Caco-2 (cell line): ENCODE data around the gene PRRX1. TPM values are rescaled to one million over a fixed set of nuclear protein-coding genes. Genes with fewer than 3 reads are reported as not detected.

Source experiments
- BruUV-seq: library from RNA; stranded (reverse); fragments of 400-500 nt; replicated peaks from 2 replicates; lab custom pipeline; 2021; lab: Mats Ljungman, UMichigan
- CTCF ChIA-PET: fragments of 300-600 bp; sonication (Branson Sonifier 250); formaldehyde crosslinking; loops from one replicate; lab custom pipeline; 2022; ENCODE audit warnings: antibody characterized with exemption; lab: Charles Lee
- POLR2A ChIA-PET: fragments of 300-600 bp; sonication (Branson Sonifier 250); formaldehyde crosslinking; loops from one replicate; lab custom pipeline; 2022; ENCODE audit warnings: antibody characterized with exemption; lab: Charles Lee
- DNase-seq, 2 experiments: peaks; one replicate each; pipeline versions ENCODE4 v3.0.0 to v3.0.0-alpha.2; 2020 to 2022
- H3K27me3 ChIP-seq: replicated peaks from 2 replicates; pipeline ENCODE4 v1.6.0; 2011; ENCODE audit warnings: low read length; ENCODE audit not compliant: control insufficient read depth, insufficient read depth
- H3K36me3 ChIP-seq: 2 replicates; pipeline ENCODE4 v1.5.1; 2011; ENCODE audit warnings: low read length; ENCODE audit not compliant: control insufficient read depth, insufficient read depth
- H3K4me1 ChIP-seq: fragments of 250-450 bp; sonication (Bioruptor Pico); 2 replicates; pipeline ENCODE4 v1.5.1; 2020; ENCODE audit warnings: mild to moderate bottlenecking
- H3K4me3 ChIP-seq: 2 replicates; pipeline ENCODE4 v1.5.1; 2011; ENCODE audit warnings: low read depth, mild to moderate bottlenecking, control low read depth, low read length
- H3K9me3 ChIP-seq: fragments of 250-450 bp; sonication (Bioruptor Pico); 2 replicates; pipeline ENCODE4 v1.5.1; 2020; ENCODE audit warnings: mild to moderate bottlenecking, moderate library complexity
- H3K27ac Mint-ChIP-seq: one replicate; pipeline ENCODE4 v1.8.0; 2022; ENCODE audit warnings: mixed read lengths; ENCODE audit not compliant: unreplicated experiment
- H3K27me3 Mint-ChIP-seq: one replicate; pipeline ENCODE4 v1.8.0; 2022; ENCODE audit warnings: mixed read lengths; ENCODE audit not compliant: insufficient read depth, unreplicated experiment
- H3K36me3 Mint-ChIP-seq: one replicate; pipeline ENCODE4 v1.8.0; 2022; ENCODE audit warnings: mild to moderate bottlenecking, mixed read lengths; ENCODE audit not compliant: insufficient read depth, unreplicated experiment
- H3K4me1 Mint-ChIP-seq: one replicate; pipeline ENCODE4 v1.8.0; 2022; ENCODE audit warnings: low read depth, mixed read lengths; ENCODE audit not compliant: unreplicated experiment
- H3K4me3 Mint-ChIP-seq: one replicate; pipeline ENCODE4 v1.8.0; 2022; ENCODE audit warnings: mild to moderate bottlenecking, moderate library complexity, mixed read lengths; ENCODE audit not compliant: unreplicated experiment
- H3K9me3 Mint-ChIP-seq: one replicate; pipeline ENCODE4 v1.8.0; 2022; ENCODE audit warnings: mixed read lengths; ENCODE audit not compliant: unreplicated experiment
- intact Hi-C: fragments of 100-400 bp; cut with micrococcal nuclease; formaldehyde crosslinking; loops from one replicate; pipeline ENCODE4 v1.10.0; 2022; ENCODE audit not compliant: unreplicated experiment
- total RNA-seq: library from RNA; stranded (reverse); gene quantifications from 2 replicates; pipeline ENCODE4 v1.2.3, GENCODE V29; 2022
- TF ChIP-seq, protein P1 (sequence below), 2 experiments: fragments of 200-600 bp in 1 of 2; IDR thresholded peaks; 1 replicate in 1 of 2; 2 replicates in 1 of 2; pipeline versions ENCODE4 v1.5.1 to v1.8.0; 2011 to 2022; ENCODE audit warnings: antibody characterized with exemption in 1 of 2, control low read depth in 1 of 2, inconsistent platforms in 1 of 2, low read depth in 1 of 2, low read length in 1 of 2, mild to moderate bottlenecking in 1 of 2, moderate library complexity in 1 of 2; ENCODE audit not compliant: insufficient read depth in 1 of 2, severe bottlenecking in 1 of 2, unreplicated experiment in 1 of 2

PRRX1 gene
- total RNA-seq, 1 experiment from 2014 or later, result not detected

DNA sequence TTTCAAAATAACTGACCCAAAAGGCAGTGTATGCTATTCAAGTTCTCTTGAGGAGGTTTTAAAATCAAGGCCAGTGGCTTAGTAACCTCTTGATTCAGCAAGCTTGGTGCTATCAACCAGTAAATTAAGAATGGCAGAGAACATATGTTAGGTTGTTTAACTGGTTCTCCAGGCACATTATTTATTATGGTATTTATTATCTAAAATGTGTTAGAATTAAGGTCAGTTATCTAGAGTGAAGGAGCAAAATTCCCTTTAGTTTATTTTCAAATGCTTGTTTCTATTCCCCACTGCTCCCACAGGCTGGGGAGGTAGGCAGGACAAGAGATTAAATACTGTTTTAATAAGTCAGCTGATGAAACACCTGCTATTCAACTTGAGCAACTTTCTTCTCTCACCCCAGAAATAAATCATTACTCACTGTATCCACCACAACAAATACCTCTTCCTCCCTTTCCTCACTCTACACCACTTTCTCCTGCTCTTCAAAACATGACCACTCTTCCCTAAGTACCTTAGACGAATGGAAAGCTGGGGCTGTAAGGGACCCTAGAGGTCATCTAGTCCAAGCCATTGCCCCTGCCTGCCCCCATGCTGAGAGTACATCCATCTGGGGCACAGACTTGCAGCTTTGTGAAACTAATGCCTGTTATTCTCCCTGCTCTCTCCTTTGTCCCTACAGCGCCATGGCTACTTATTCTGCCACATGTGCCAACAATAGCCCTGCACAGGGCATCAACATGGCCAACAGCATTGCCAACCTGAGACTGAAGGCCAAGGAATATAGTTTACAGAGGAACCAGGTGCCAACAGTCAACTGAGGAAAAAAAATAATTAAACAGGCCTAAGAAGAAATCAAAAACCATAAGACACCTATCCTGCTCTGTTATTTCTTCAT lies 71.7 kb downstream of the PRRX1 start:
- ChIA-PET POLR2A (no interaction called here), CTCF (no interaction called here)
- TF ChIP-seq, protein P1, sequence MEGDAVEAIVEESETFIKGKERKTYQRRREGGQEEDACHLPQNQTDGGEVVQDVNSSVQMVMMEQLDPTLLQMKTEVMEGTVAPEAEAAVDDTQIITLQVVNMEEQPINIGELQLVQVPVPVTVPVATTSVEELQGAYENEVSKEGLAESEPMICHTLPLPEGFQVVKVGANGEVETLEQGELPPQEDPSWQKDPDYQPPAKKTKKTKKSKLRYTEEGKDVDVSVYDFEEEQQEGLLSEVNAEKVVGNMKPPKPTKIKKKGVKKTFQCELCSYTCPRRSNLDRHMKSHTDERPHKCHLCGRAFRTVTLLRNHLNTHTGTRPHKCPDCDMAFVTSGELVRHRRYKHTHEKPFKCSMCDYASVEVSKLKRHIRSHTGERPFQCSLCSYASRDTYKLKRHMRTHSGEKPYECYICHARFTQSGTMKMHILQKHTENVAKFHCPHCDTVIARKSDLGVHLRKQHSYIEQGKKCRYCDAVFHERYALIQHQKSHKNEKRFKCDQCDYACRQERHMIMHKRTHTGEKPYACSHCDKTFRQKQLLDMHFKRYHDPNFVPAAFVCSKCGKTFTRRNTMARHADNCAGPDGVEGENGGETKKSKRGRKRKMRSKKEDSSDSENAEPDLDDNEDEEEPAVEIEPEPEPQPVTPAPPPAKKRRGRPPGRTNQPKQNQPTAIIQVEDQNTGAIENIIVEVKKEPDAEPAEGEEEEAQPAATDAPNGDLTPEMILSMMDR (IDR thresholded peaks at IDR 0.05; ENCODE audit: insufficient read depth in 1 of 2, low read depth in 1 of 2, low read length in 1 of 2, severe bottlenecking in 1 of 2, unreplicated experiment in 1 of 2), result no peak
- Mint-ChIP-seq H3K27me3 (peaks cover 3% of the 10 kb centered on the region), H3K9me3 (peaks cover 2% of the 10 kb centered on the region), H3K4me3 (no peak overlapping the region), H3K36me3 (no peaks in the 10 kb centered on the region), H3K27ac (no peak overlapping the region), H3K4me1 (no peaks in the 10 kb centered on the region)
- BruUV-seq, result no TSS peak
- Histone ChIP-seq H3K36me3 (no peaks in the 10 kb centered on the region), H3K9me3 (no peaks in the 10 kb centered on the region), H3K4me3 (no peak overlapping the region), H3K27me3 (no peaks in the 10 kb centered on the region), H3K4me1 (no peaks in the 10 kb centered on the region)
- intact Hi-C loops, result no loop called here
- no peak for DNase-seq

DNA sequence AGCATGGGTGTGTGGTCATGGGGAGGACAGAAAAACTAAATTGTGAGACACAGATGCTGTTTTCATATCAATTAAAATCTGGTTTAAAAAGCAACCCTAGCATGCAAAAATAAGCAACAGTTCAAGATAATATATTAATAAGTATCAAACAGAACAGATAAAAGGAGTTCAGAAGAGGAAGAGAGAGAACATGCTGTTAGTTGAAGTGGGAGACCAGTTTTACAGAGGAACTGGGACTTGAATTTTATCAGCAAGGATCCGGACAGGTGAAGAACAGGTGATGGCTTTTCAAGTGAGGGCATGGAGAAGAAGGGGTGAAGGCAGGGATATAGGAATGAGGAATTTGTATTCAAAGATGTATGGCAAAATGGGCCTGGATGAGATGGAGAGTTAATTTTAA lies 75.9 kb downstream of the PRRX1 start:
- no peak overlapping the region for H3K27ac Mint-ChIP-seq
- DNase-seq, result no peak
- Histone ChIP-seq H3K36me3 (no peaks in the 10 kb centered on the region), H3K4me1 (no peaks in the 10 kb centered on the region), H3K9me3 (no peaks in the 10 kb centered on the region), H3K4me3 (no peak overlapping the region), H3K27me3 (no peaks in the 10 kb centered on the region)
- ChIA-PET POLR2A (no interaction called here), CTCF (no interaction called here)
- intact Hi-C loops, result no loop called here
- peaks cover 6% of the 10 kb centered on the region for H3K9me3 Mint-ChIP-seq
- no TSS peak for BruUV-seq
- H3K4me3 Mint-ChIP-seq, result no peak overlapping the region
- no peaks in the 10 kb centered on the region for H3K4me1 Mint-ChIP-seq
- TF ChIP-seq, protein P1 (IDR thresholded peaks at IDR 0.05; ENCODE audit: insufficient read depth in 1 of 2, low read depth in 1 of 2, low read length in 1 of 2, severe bottlenecking in 1 of 2, unreplicated experiment in 1 of 2), result no peak
- H3K36me3 Mint-ChIP-seq, result no peaks in the 10 kb centered on the region
- peaks cover 3% of the 10 kb centered on the region for H3K27me3 Mint-ChIP-seq

DNA sequence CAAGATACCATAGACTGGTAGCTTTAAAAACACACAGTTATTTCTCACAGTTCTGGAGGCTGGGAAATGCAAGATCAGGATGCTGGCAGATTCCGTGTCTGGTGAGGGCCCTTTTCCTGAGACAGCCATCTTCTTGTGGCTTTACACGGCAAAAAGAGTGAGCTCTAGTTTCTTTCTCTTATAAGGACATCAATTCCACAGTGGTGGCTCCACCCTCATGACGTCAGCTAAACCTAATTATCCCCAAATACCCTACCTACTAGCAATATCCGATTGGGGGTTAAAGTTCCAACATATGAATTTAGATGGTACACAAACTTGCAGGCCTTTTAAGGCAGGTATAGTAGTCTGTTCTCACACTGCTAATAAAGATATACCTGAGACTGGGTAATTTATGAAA lies 77.7 kb downstream of the PRRX1 start:
- Histone ChIP-seq H3K27me3 (no peaks in the 10 kb centered on the region), H3K4me3 (no peak overlapping the region), H3K9me3 (no peaks in the 10 kb centered on the region), H3K36me3 (no peaks in the 10 kb centered on the region), H3K4me1 (no peaks in the 10 kb centered on the region)
- ChIA-PET POLR2A (no interaction called here), CTCF (no interaction called here)
- Mint-ChIP-seq H3K4me3 (no peak overlapping the region), H3K36me3 (no peaks in the 10 kb centered on the region), H3K4me1 (no peaks in the 10 kb centered on the region), H3K9me3 (peaks cover 6% of the 10 kb centered on the region), H3K27ac (no peak overlapping the region), H3K27me3 (peaks cover 3% of the 10 kb centered on the region)
- intact Hi-C loops, result no loop called here
- TF ChIP-seq, protein P1 (IDR thresholded peaks at IDR 0.05; ENCODE audit: insufficient read depth in 1 of 2, low read depth in 1 of 2, low read length in 1 of 2, severe bottlenecking in 1 of 2, unreplicated experiment in 1 of 2), result no peak
- DNase-seq, result no peak
- no TSS peak for BruUV-seq
